BLaER1 (cell line): ENCODE results near the gene C6orf136.

Experiments
- H3K27ac ChIP-seq: shearing (Covaris generic); formaldehyde crosslinking; 2 replicates; pipeline ENCODE4 v1.8.1; 2022
- H3K27me3 ChIP-seq: shearing (Covaris generic); formaldehyde crosslinking; 2 replicates; pipeline ENCODE4 v1.8.1; 2022
- H3K36me3 ChIP-seq: shearing (Covaris generic); formaldehyde crosslinking; 2 replicates; pipeline ENCODE4 v1.8.1; 2022
- H3K4me1 ChIP-seq: shearing (Covaris generic); formaldehyde crosslinking; 2 replicates; pipeline ENCODE4 v1.8.1; 2022
- H3K4me2 ChIP-seq: shearing (Covaris generic); formaldehyde crosslinking; 2 replicates; pipeline ENCODE4 v1.8.1; 2022
- H3K4me3 ChIP-seq: shearing (Covaris generic); formaldehyde crosslinking; 2 replicates; pipeline ENCODE4 v1.8.1; 2022
- H3K9ac ChIP-seq: shearing (Covaris generic); formaldehyde crosslinking; 2 replicates; pipeline ENCODE4 v1.8.1; 2022
- H3K9me3 ChIP-seq: shearing (Covaris generic); formaldehyde crosslinking; 2 replicates; pipeline ENCODE4 v1.8.1; 2022
- H4K20me1 ChIP-seq: shearing (Covaris generic); formaldehyde crosslinking; 2 replicates; pipeline ENCODE4 v1.8.1; 2022
- Cebpa-rat ChIP-seq: shearing (Covaris generic); IDR thresholded peaks from 2 replicates; pipeline ENCODE4 v1.8.1; 2022

C6orf136 gene

DNA sequence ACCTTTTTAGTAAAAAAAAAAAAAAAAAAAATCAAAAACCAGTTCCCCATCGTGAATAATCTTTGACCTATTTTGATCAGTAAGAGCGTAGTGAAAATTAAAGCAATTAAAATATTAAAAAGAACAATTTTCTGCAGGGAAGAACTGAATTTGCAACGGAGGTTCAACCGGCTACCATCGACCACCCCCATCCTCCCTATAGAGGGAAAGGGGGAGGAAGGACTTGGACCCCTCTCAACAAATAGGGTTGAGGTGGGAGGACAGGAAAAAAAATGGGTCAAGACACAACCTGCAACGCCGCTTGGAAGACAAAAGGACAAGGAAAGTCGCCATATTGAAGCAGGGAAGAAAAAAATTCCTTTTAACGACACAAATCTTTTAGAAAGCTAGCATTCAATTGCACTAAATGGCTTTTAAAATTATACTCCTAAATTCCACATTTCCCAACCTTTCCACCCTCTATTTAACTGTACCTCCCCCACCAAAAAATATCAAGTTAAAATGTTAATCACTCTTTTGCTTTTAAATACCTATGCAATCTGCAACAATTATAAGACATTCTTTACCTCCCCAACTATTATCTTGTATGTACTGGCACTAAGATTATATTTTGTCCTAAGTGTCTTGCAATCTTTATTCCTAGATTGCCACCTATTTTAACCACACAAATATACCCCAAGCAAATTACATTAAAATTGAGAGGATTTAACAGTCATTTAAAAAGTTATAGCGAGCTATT is 31.5 kb upstream of the C6orf136 start:
- Histone ChIP-seq H3K4me3 (peak overlapping the region; percentile 82), H3K27ac (peak overlapping the region; percentile 98), H3K9me3 (no peaks in the 10 kb centered on the region), H3K9ac (peak overlapping the region; percentile 99), H3K4me2 (peak overlapping the region; percentile 80), H3K27me3 (no peaks in the 10 kb centered on the region), H4K20me1 (peaks cover 43% of the 10 kb centered on the region), H3K4me1 (peaks cover 57% of the 10 kb centered on the region), H3K36me3 (peaks cover 51% of the 10 kb centered on the region)
- TF ChIP-seq Cebpa-rat = no peak

GRCh38 chr6:30615958-30616810 is 30.7 kb upstream of the C6orf136 start:
- Histone ChIP-seq H3K27ac (peak overlapping the region; percentile 98), H3K36me3 (peaks cover 51% of the 10 kb centered on the region), H4K20me1 (peaks cover 35% of the 10 kb centered on the region)

DNA sequence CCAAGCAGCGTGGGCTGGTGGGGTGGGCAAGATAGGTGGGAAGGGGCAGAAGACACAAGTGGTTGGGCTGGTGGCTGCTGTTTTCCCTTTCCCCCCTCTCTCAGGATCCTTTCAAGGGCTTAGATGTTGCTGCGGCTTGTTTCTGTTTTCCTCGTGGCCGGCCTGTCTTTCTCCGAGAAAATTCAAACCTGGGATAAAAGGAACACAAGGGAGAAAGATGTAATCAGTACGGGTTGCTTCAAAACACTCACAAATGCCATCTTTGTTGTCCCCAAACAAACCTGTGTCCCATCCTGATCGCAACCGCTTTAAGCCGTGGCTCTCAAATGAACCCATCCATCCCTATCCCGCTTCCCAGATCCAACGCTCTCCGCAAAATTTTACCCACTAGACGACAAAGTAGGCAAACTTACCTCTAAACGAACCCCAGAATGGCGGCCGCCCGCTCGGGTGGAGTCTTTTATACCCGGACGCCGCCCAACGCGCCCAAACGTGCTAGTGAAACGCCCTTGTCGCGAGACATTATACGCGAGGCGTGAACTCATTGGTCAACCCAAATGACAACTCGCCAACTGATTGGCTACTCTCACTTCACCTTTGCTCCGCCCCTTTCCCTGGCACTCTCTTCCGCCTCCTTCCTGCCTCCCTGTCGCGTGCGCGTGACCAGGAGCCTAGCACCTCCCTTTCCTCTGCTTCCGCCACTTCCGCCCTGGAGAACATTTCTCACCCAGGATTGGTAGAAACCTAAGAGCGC is 29.9 kb upstream of the C6orf136 start, which contains the start of gene PPP1R10:
Gene PPP1R10, minus strand, starts transcription at position 433 of the 754 bp plus-strand sequence. CDS start 7,299 bp downstream, outside the sequence.
- Histone ChIP-seq H3K9ac (peak within 1 kb of the TSS; percentile 99), H3K27me3 (no peaks in the 10 kb centered on the region), H3K36me3 (peaks cover 54% of the 10 kb centered on the region), H3K4me1 (peaks cover 41% of the 10 kb centered on the region), H3K27ac (peak within 1 kb of the TSS; percentile 98), H4K20me1 (peaks cover 27% of the 10 kb centered on the region), H3K4me2 (peak within 1 kb of the TSS; percentile 93), H3K9me3 (no peaks in the 10 kb centered on the region), H3K4me3 (peak within 1 kb of the TSS; percentile 82)
- TF ChIP-seq Cebpa-rat = no peak

More at GRCh38 chr6:30615958-30616810, 30.7 kb upstream of the C6orf136 start:
- H3K9me3 ChIP-seq = no peaks in the 10 kb centered on the region
- TF ChIP-seq Cebpa-rat = no peak
- peaks cover 49% of the 10 kb centered on the region for H3K4me1 ChIP-seq
- H3K4me3 ChIP-seq = peak overlapping the region; percentile 82
- H3K9ac ChIP-seq = peak overlapping the region; percentile 99
- peak overlapping the region; percentile 80 for H3K4me2 ChIP-seq
- H3K27me3 ChIP-seq = no peaks in the 10 kb centered on the region

- Histone ChIP-seq H3K36me3 (peaks cover 59% of the 10 kb centered on the region), H3K4me1 (peaks cover 34% of the 10 kb centered on the region), H3K4me2 (peak within 1 kb of the TSS; percentile 93)
These were observed 29.2 kb upstream of the C6orf136 start, which contains the start of gene MRPS18B for GRCh38 chr6:30617565-30618269. MRPS18B (plus strand) TSS chr6:30617840; CDS start chr6:30617866, 26 bp downstream.

GRCh38 chr6:30618270-30618797 is 28.6 kb upstream of the C6orf136 start:
- Histone ChIP-seq H3K36me3 (peaks cover 59% of the 10 kb centered on the region), H3K4me2 (peak overlapping the region; percentile 93), H3K4me3 (peak overlapping the region; percentile 76), H3K9me3 (no peaks in the 10 kb centered on the region), H3K4me1 (peaks cover 27% of the 10 kb centered on the region), H4K20me1 (peaks cover 14% of the 10 kb centered on the region), H3K9ac (peak overlapping the region; percentile 99), H3K27me3 (no peaks in the 10 kb centered on the region), H3K27ac (peak overlapping the region; percentile 98)
- no peak for TF ChIP-seq Cebpa-rat

More at GRCh38 chr6:30617565-30618269, 29.2 kb upstream of the C6orf136 start, which contains the start of gene MRPS18B:
- no peaks in the 10 kb centered on the region for H3K27me3 ChIP-seq
- H3K9me3 ChIP-seq = no peaks in the 10 kb centered on the region
- H3K27ac ChIP-seq = peak within 1 kb of the TSS; percentile 98
- peak within 1 kb of the TSS; percentile 99 for H3K9ac ChIP-seq
- TF ChIP-seq Cebpa-rat = no peak
- H4K20me1 ChIP-seq = peaks cover 20% of the 10 kb centered on the region
- H3K4me3 ChIP-seq = peak within 1 kb of the TSS; percentile 82

GRCh38 chr6:30619561-30619960 is 27.4 kb upstream of the C6orf136 start:
- Histone ChIP-seq H3K4me3 (no peak overlapping the region), H3K4me2 (no peak overlapping the region)
- TF ChIP-seq Cebpa-rat = no peak

GRCh38 chr6:30625511-30625910 is 21.4 kb upstream of the C6orf136 start:
- Histone ChIP-seq H3K9ac (no peak overlapping the region), H3K36me3 (peaks cover 86% of the 10 kb centered on the region), H3K9me3 (no peaks in the 10 kb centered on the region), H3K4me1 (peaks cover 21% of the 10 kb centered on the region), H3K27me3 (no peaks in the 10 kb centered on the region), H3K4me2 (no peak overlapping the region), H4K20me1 (no peaks in the 10 kb centered on the region), H3K4me3 (no peak overlapping the region), H3K27ac (no peak overlapping the region)
- TF ChIP-seq Cebpa-rat = no peak

More at GRCh38 chr6:30619561-30619960, 27.4 kb upstream of the C6orf136 start:
- H3K36me3 ChIP-seq = peaks cover 65% of the 10 kb centered on the region
- no peaks in the 10 kb centered on the region for H3K9me3 ChIP-seq
- H3K9ac ChIP-seq = no peak overlapping the region
- no peak overlapping the region for H3K27ac ChIP-seq
- peaks cover 15% of the 10 kb centered on the region for H3K4me1 ChIP-seq
- no peaks in the 10 kb centered on the region for H3K27me3 ChIP-seq
- peaks cover 2% of the 10 kb centered on the region for H4K20me1 ChIP-seq

DNA sequence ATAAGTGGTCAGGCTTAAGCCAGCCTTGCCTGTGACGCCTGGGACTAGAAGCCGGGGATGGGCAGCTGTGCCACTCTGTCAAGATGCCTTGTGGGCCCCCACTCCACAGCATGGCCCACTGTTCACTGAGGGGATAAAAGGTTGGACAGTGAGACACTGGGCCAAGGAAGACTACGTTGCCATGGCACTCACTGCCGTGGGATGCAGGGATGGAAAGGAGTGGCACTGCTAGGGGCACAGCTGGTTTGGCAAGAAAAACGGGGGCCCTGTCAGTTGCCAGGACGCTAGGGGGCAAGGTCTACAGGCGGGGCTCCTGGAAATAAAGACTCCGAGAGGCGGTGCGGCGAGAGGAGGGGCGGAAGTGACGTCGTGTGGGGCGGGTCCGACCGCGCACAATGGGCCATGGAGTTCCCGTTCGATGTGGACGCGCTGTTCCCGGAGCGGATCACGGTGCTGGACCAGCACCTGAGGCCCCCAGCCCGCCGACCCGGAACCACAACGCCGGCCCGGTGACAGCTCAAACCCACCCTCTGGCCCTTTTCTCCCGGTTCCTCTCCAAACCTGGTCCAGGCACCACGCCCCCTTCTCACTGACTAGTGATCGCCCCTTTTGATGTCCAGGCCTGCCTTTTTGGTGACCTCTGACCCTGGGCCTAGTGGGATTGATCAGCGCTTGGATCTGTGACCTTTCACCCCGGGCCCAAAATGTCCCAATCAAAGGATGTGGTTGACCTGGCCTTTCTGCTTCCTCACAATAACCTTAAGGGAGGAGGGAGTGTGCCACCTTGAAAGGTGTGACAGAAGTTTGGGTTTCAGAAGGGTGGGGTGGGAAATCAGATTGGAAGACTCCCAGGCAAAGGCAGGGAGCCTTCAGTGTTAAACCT is 20.2 kb upstream of the C6orf136 start, which contains the start of gene ATAT1:
Gene ATAT1, plus strand, starts transcription at position 391 of the 883 bp plus-strand sequence.
- H3K4me3 ChIP-seq = peak within 1 kb of the TSS; percentile 84
- H3K9me3 ChIP-seq = no peaks in the 10 kb centered on the region
- H4K20me1 ChIP-seq = no peaks in the 10 kb centered on the region
- H3K4me2 ChIP-seq = peak within 1 kb of the TSS; percentile 94
- TF ChIP-seq Cebpa-rat = no peak
- H3K27me3 ChIP-seq = no peaks in the 10 kb centered on the region
- peaks cover 86% of the 10 kb centered on the region for H3K36me3 ChIP-seq
- H3K9ac ChIP-seq = peak within 1 kb of the TSS; percentile 89
- H3K27ac ChIP-seq = peak within 1 kb of the TSS; percentile 88
- H3K4me1 ChIP-seq = peaks cover 21% of the 10 kb centered on the region
